Common myeloid progenitor, CD34-positive (primary cell): ENCODE measurements around the gene ZNF511.
A peak's percentile ranks its signal among the peaks of the same experiment; 100 is the strongest.

Experiments used
- CTCF ChIA-PET: fragments of 350-600 bp; sonication (Branson Sonifier 250); formaldehyde crosslinking; loops from one replicate; lab custom pipeline; 2021; ENCODE audit warnings: antibody characterized with exemption; lab: Charles Lee
- POLR2A ChIA-PET: fragments of 350-600 bp; sonication (Branson Sonifier 250); formaldehyde crosslinking; loops from one replicate; lab custom pipeline; 2021; ENCODE audit warnings: antibody characterized with exemption; lab: Charles Lee
- DNase-seq, 3 donors: peaks; one replicate each; pipeline versions ENCODE4 v3.0.0 to v3.0.0-alpha.2; 2013
- H3K27ac ChIP-seq, 2 experiments: 1 replicate in 1 of 2; 2 replicates in 1 of 2; pipeline ENCODE4 v1.7.0; 2013; ENCODE audit warnings: inconsistent platforms in 2 of 2, low read length in 2 of 2, mild to moderate bottlenecking in 2 of 2, low read depth in 1 of 2, moderate library complexity in 1 of 2; ENCODE audit not compliant: severe bottlenecking in 2 of 2, insufficient read depth in 1 of 2, poor library complexity in 1 of 2
- H3K27me3 ChIP-seq, 5 experiments: replicated peaks in 2 of 5; 1 replicate in 3 of 5; 2 replicates in 2 of 5; pipeline versions ENCODE4 v1.6.1 to v1.7.0; 2013; ENCODE audit warnings: low read length in 4 of 5, mild to moderate bottlenecking in 2 of 5, moderate library complexity in 2 of 5, inconsistent platforms in 1 of 5; ENCODE audit not compliant: insufficient read depth in 5 of 5, control insufficient read depth in 4 of 5
- H3K36me3 ChIP-seq, 4 experiments: 1 replicate in 2 of 4; 2 replicates in 2 of 4; pipeline versions ENCODE4 v1.6.1 to v1.7.0; 2013; ENCODE audit warnings: low read length in 3 of 4, control low read depth in 1 of 4, mild to moderate bottlenecking in 1 of 4; ENCODE audit not compliant: control insufficient read depth in 4 of 4, insufficient read depth in 4 of 4
- H3K4me1 ChIP-seq, 4 experiments: 1 replicate in 3 of 4; 2 replicates in 1 of 4; pipeline versions ENCODE4 v1.6.1 to v1.7.1; 2013; ENCODE audit warnings: low read length in 3 of 4, mild to moderate bottlenecking in 3 of 4, control low read depth in 1 of 4, inconsistent platforms in 1 of 4, moderate library complexity in 1 of 4; ENCODE audit not compliant: control insufficient read depth in 4 of 4, insufficient read depth in 4 of 4; ENCODE audit errors: control extremely low read depth in 1 of 4
- H3K4me3 ChIP-seq, 7 experiments: 1 replicate in 4 of 7; 2 replicates in 3 of 7; pipeline versions ENCODE4 v1.5.1 to v1.7.0; 2013; ENCODE audit warnings: mild to moderate bottlenecking in 7 of 7, low read length in 6 of 7, moderate library complexity in 6 of 7, inconsistent platforms in 2 of 7, low read depth in 2 of 7, control low read depth in 1 of 7; ENCODE audit not compliant: insufficient read depth in 4 of 7, control insufficient read depth in 1 of 7; ENCODE audit errors: extremely low read depth in 1 of 7
- H3K9me3 ChIP-seq, 5 experiments: 1 replicate in 4 of 5; 2 replicates in 1 of 5; pipeline versions ENCODE4 v1.6.1 to v1.7.1; 2013; ENCODE audit warnings: low read length in 4 of 5, mild to moderate bottlenecking in 2 of 5, inconsistent platforms in 1 of 5, low read depth in 1 of 5, moderate library complexity in 1 of 5; ENCODE audit not compliant: control insufficient read depth in 4 of 5, insufficient read depth in 2 of 5; ENCODE audit errors: control extremely low read depth in 1 of 5
- WGBS: methylation state at CpG from one replicate; pipeline ENCODE4 v1.1.5; 2013; ENCODE audit not compliant: insufficient coverage; 5-methylcytosine and 5-hydroxymethylcytosine counted together

Gene ZNF511

GRCh38 chr10:133306941-133307379 is 1.8 kb upstream of the ZNF511 start:
- no peak for DNase-seq
- CTCF ChIA-PET, result interaction anchor here (0.7 to 3.3 kb wide), 11 partner anchors 8 to 80 kb away, joined by 3 to 46 read pairs (median 5); partner anchors contain the start of gene ADAM8
- 90% methylated on average over 12 of the region's 17 CpGs for WGBS
- POLR2A ChIA-PET, result interaction anchor here (2.7 kb wide), 1 partner anchor 31 kb away, joined by 11 read pairs; the partner anchor contains the start of gene ADAM8
- Histone ChIP-seq H3K27me3 (no peaks in the 10 kb centered on the region), H3K4me1 (peaks cover 0 to 23% (median 19%) of the 10 kb centered on the region in 4 experiments), H3K9me3 (no peaks in the 10 kb centered on the region), H3K36me3 (peaks cover 3 to 32% (median 23%) of the 10 kb centered on the region in 4 experiments), H3K4me3 (peak overlapping the region in 2 of 7 experiments; percentile 81 to 96), H3K27ac (peak overlapping the region in 1 of 2 experiments; percentile 96)

- peak overlapping the region; percentile 81 to 96 (median 89) for H3K4me3 ChIP-seq
- peaks cover 0 to 33% (median 24%) of the 10 kb centered on the region in 4 experiments for H3K36me3 ChIP-seq
- ChIA-PET CTCF (interaction anchor here (0.7 to 3.3 kb wide), 12 partner anchors 8 to 81 kb away, joined by 3 to 46 read pairs (median 6); partner anchors contain the start of gene ADAM8), POLR2A (interaction anchor here (0.5 to 2.7 kb wide), 5 partner anchors 29 to 80 kb away, joined by 3 to 11 read pairs (median 3); partner anchors contain the start of gene ADAM8)
- peak; percentile 80 to 91 (median 91) for DNase-seq
- H3K4me1 ChIP-seq, result peaks cover 0 to 23% (median 19%) of the 10 kb centered on the region in 4 experiments
- no peaks in the 10 kb centered on the region for H3K9me3 ChIP-seq
- WGBS, result under 1% methylated on average over 25 of the region's 25 CpGs
- no peaks in the 10 kb centered on the region for H3K27me3 ChIP-seq
- peak overlapping the region; percentile 91 to 96 for H3K27ac ChIP-seq
These were observed 816 bp upstream of the ZNF511 start for GRCh38 chr10:133307776-133308420.

- POLR2A ChIA-PET, result interaction anchor here (2.7 kb wide), 1 partner anchor 33 kb away, joined by 11 read pairs; the partner anchor contains the start of gene ADAM8
- WGBS, result 31% methylated on average over 45 of the region's 46 CpGs
- H3K9me3 ChIP-seq, result no peaks in the 10 kb centered on the region
- DNase-seq, result peak; percentile 86 to 91 (median 89)
- CTCF ChIA-PET, result interaction anchor here (1.0 kb wide), 1 partner anchor 15 kb away, joined by 3 read pairs; no protein-coding TSS in a partner anchor
- H3K4me3 ChIP-seq, result peak overlapping the region; percentile 81 to 96 (median 89)
- H3K27me3 ChIP-seq, result no peaks in the 10 kb centered on the region
- peak overlapping the region; percentile 91 to 96 for H3K27ac ChIP-seq
- H3K4me1 ChIP-seq, result peaks cover 0 to 23% (median 20%) of the 10 kb centered on the region in 4 experiments
- H3K36me3 ChIP-seq, result peaks cover 0 to 33% (median 26%) of the 10 kb centered on the region in 4 experiments
These were observed 496 bp downstream of the ZNF511 start for GRCh38 chr10:133309100-133309719.

- Histone ChIP-seq H3K9me3 (no peaks in the 10 kb centered on the region), H3K4me3 (peak overlapping the region in 1 of 7 experiments; percentile 88), H3K27ac (no peak overlapping the region), H3K36me3 (peaks cover 0 to 33% (median 26%) of the 10 kb centered on the region in 4 experiments), H3K4me1 (peaks cover 0 to 23% (median 20%) of the 10 kb centered on the region in 4 experiments), H3K27me3 (no peaks in the 10 kb centered on the region)
- WGBS, result 94% methylated on average over 30 of the region's 33 CpGs
- DNase-seq, result no peak
- POLR2A ChIA-PET, result no interaction called here
- CTCF ChIA-PET, result interaction anchor here (1.0 kb wide), 2 partner anchors 14 to 19 kb away, joined by 3 read pairs; no protein-coding TSS in a partner anchor
These were observed 1.1 kb downstream of the ZNF511 start for GRCh38 chr10:133309720-133310398.

- DNase-seq, result no peak
- Histone ChIP-seq H3K27ac (no peak overlapping the region), H3K4me1 (peaks cover 0 to 23% (median 20%) of the 10 kb centered on the region in 4 experiments), H3K4me3 (no peak overlapping the region), H3K36me3 (peaks cover 0 to 33% (median 26%) of the 10 kb centered on the region in 4 experiments), H3K27me3 (no peaks in the 10 kb centered on the region), H3K9me3 (no peaks in the 10 kb centered on the region)
- ChIA-PET CTCF (interaction anchor here (1.0 to 1.2 kb wide), 2 partner anchors 19 to 29 kb away, joined by 3 to 4 read pairs; no protein-coding TSS in a partner anchor), POLR2A (no interaction called here)
- 96% methylated on average over 16 of the region's 16 CpGs for WGBS
These were observed 1.7 kb downstream of the ZNF511 start for GRCh38 chr10:133310399-133310755.

GRCh38 chr10:133310789-133311188 is 2.1 kb downstream of the ZNF511 start:
- DNase-seq, result no peak
- 100% methylated on average over 2 of the region's 8 CpGs for WGBS
- H3K27me3 ChIP-seq, result no peaks in the 10 kb centered on the region
- no peak overlapping the region for H3K27ac ChIP-seq
- POLR2A ChIA-PET, result no interaction called here
- H3K9me3 ChIP-seq, result no peaks in the 10 kb centered on the region
- H3K36me3 ChIP-seq, result peaks cover 0 to 33% (median 26%) of the 10 kb centered on the region in 4 experiments
- CTCF ChIA-PET, result interaction anchor here (1.0 to 1.2 kb wide), 2 partner anchors 18 to 29 kb away, joined by 3 to 4 read pairs; no protein-coding TSS in a partner anchor
- no peak overlapping the region for H3K4me3 ChIP-seq
- peaks cover 0 to 23% (median 20%) of the 10 kb centered on the region in 4 experiments for H3K4me1 ChIP-seq
